NB4 (cell line): ENCODE results near the gene ARL14EPL.
"Not testable (repeated sequence)": the region's sequence is repeated elsewhere in the genome, so short reads cannot be mapped to it uniquely, and the experiment has no call there.

ENCODE experiments used
- DNase-seq: peaks from one replicate; pipeline ENCODE4 v3.0.0; 2010; ENCODE audit warnings: low read depth
- H3K4me3 ChIP-seq: one replicate; pipeline ENCODE4 v1.5.1; 2011; ENCODE audit warnings: mild to moderate bottlenecking, low read depth, low read length, moderate library complexity
- CTCF ChIP-seq: IDR thresholded peaks from one replicate; pipeline ENCODE4 v1.5.1; 2012; ENCODE audit warnings: low read depth, low read length
- MAX ChIP-seq: IDR thresholded peaks from 2 replicates; pipeline ENCODE4 v1.6.1; 2011; ENCODE audit warnings: low read depth, low read length
- MYC ChIP-seq: IDR thresholded peaks from 2 replicates; pipeline ENCODE4 v1.6.1; 2011; ENCODE audit warnings: low read depth, low read length
- POLR2A ChIP-seq: IDR thresholded peaks from 2 replicates; pipeline ENCODE4 v1.6.1; 2011; ENCODE audit warnings: mild to moderate bottlenecking; ENCODE audit not compliant: insufficient read length; ENCODE audit errors: extremely low read depth

ARL14EPL gene

GRCh38 chr5:116076496-116076895 lies 44.2 kb downstream of the ARL14EPL start:
- peak; percentile 54 for DNase-seq
- no peak for TF ChIP-seq POLR2A
- no peak for TF ChIP-seq MAX
- no peak for TF ChIP-seq CTCF
- TF ChIP-seq MYC, result no peak
- H3K4me3 ChIP-seq, result no peak overlapping the region

DNA sequence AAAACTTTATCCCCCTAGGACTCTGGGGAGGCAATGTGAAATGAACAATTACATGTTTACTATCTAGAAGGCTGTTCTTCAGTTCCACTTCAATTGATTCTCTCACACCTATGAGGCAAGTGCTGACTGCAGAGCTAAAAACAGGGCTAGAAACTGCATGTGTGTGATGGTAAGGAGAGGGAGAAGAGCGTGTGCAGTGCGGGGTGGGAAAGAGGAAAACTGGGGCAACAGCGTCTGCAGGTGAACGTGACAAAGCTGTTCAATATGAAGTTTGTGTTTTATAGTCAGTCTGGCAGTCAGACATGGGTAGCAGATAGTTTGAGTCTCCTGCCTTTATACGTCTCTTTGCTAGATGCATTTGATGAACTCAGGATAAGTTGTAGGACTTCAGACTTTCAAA lies 45.9 kb downstream of the ARL14EPL start:
- no peak for DNase-seq
- no peak overlapping the region for H3K4me3 ChIP-seq
- TF ChIP-seq POLR2A (no peak), CTCF (no peak), MAX (no peak), MYC (no peak)

DNA sequence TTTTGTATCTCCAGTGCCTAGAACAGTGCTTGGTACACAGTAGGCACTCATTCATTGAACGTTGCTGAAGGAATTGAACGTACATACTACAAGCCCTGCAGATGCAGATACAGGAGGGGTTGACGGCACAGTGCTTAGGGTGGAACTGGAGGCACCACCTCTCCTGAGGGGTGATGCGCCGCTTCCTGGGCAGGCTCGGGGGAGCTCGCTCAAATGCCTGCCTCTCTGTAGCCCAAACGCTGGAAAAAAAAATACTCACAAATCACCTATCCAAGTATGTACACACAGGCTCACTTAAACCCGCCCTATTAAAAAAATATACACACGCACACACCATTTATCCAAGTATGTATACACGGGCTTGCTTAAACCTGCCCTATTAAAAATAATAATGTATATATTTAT lies 52.0 kb downstream of the ARL14EPL start:
- DNase-seq, result peak; percentile 56
- H3K4me3 ChIP-seq, result peak overlapping the region; percentile 96
- TF ChIP-seq MAX (no peak), CTCF (no peak), MYC (no peak), POLR2A (no peak)

- TF ChIP-seq MAX, result peak; percentile 97
- TF ChIP-seq CTCF, result no peak
- peak; percentile 72 for TF ChIP-seq POLR2A
- TF ChIP-seq MYC, result peak; percentile 96
- H3K4me3 ChIP-seq, result peak within 1 kb of the TSS; percentile 96
- peak; percentile 89 for DNase-seq
Measured at GRCh38 chr5:116084871-116085715, 52.8 kb downstream of the ARL14EPL start, which contains the start of gene COMMD10. Gene COMMD10, plus strand, starts transcription at chr5:116085025.

DNA sequence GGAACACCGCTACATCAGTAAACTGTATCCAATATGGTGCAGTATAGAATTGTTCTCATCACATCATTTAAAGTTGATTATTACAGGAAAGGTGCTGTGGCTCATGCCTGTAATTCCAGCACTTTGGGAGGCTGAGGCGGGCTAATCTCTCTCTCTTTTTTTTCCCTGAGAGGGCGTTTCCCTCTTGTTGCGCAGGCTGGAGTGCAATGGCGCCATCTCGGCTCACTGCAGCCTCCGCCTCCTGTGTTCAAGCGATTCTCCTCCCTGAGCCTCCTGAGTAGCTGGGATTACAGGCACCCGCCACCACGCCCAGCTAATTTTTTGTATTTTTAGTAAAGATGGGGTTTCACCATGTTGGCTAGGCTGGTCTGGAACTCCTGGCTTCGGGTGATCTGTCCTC lies 54.0 kb downstream of the ARL14EPL start:
- H3K4me3 ChIP-seq, result peak overlapping the region; percentile 96
- DNase-seq, result not testable (repeated sequence)

- DNase-seq, result peak; percentile 16
- TF ChIP-seq CTCF, result no peak
- TF ChIP-seq MAX, result no peak
- TF ChIP-seq MYC, result no peak
- TF ChIP-seq POLR2A, result no peak
- H3K4me3 ChIP-seq, result no peak overlapping the region
Measured at GRCh38 chr5:116088062-116088461, 55.8 kb downstream of the ARL14EPL start.
